GM12891 (cell line): ENCODE measurements around the gene SLC46A1.

ENCODE experiments used
- DNase-seq: peaks from one replicate; pipeline ENCODE4 v3.0.0; 2011; ENCODE audit warnings: low spot score; ENCODE audit not compliant: insufficient read length
- FAIRE-seq: peaks from 2 replicates; lab custom pipeline; 2011; peaks lifted over from hg19 to GRCh38; lab: Jason Lieb, UNC
- PAX5 ChIP-seq: IDR thresholded peaks from 2 replicates; pipeline ENCODE4 v1.6.1; 2011; ENCODE audit warnings: low read length, moderate library complexity, mild to moderate bottlenecking; ENCODE audit not compliant: insufficient read depth, severe bottlenecking
- POLR2A ChIP-seq: IDR thresholded peaks from 2 replicates; pipeline ENCODE4 v1.6.1; 2011; ENCODE audit warnings: low read depth, low read length, control low read depth
- POLR2AphosphoS5 ChIP-seq: IDR thresholded peaks from 2 replicates; pipeline ENCODE4 v1.6.1; 2011; ENCODE audit warnings: low read depth, low read length, control low read depth
- POU2F2 ChIP-seq: IDR thresholded peaks from 2 replicates; pipeline ENCODE4 v1.6.1; 2011; ENCODE audit warnings: low read depth, mild to moderate bottlenecking, control low read depth, low read length, moderate library complexity
- SPI1 ChIP-seq: IDR thresholded peaks from 2 replicates; pipeline ENCODE4 v1.6.1; 2011; ENCODE audit warnings: low read depth, low read length, control low read depth
- TAF1 ChIP-seq: IDR thresholded peaks from 2 replicates; pipeline ENCODE4 v1.6.1; 2011; ENCODE audit warnings: low read depth, low read length, control low read depth

The SLC46A1 gene

DNA sequence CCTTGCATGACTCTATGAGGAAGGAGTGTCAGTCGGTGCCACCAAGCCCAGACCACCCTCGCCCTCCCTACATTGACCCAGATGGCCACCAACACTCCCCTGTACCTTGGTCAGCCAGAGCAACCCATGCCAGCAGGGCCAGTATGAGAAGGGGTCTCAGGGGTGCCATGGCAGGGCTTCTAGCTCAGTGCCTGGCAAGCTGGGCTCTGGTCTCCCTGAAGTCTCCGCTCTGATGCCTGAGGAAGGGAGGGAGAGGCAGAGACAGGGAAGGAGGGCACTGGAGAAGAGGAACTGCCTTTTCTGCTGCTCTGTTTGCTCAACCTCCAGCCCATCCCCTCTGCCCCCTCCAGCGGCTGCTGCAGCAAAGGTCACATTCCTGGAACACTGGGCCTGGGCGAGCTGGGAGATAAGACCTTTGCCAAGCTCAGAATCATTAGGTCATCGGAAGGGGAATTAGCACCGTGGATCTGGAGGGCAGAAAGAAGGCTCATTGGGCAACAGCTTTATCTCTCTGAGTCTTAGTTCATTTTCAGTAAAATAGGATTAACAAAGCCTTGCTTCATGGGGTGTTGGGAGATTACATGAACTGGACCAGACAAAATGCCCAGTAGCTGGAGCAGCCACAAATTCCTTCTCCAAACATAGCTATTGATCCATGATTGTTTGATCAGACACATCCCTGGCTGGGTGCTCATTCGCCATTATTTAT, 35.8 kb downstream of the SLC46A1 start, which contains the start of gene VTN:
VTN (minus strand) TSS at position 273 of the 709 bp plus-strand sequence; CDS start at position 169, 104 bp downstream.
- no peak for FAIRE-seq
- TF ChIP-seq SPI1 (no peak), POU2F2 (no peak), POLR2A (no peak), PAX5 (no peak), TAF1 (no peak), POLR2AphosphoS5 (no peak)
- no peak for DNase-seq

- DNase-seq (no peak), FAIRE-seq (no peak)
- TF ChIP-seq TAF1 (no peak), SPI1 (no peak), PAX5 (no peak), POU2F2 (no peak), POLR2A (no peak), POLR2AphosphoS5 (no peak)
Measured at GRCh38 chr17:28369684-28370034, 36.4 kb downstream of the SLC46A1 start.

- DNase-seq (no peak), FAIRE-seq (no peak)
- TF ChIP-seq SPI1 = no peak
- TF ChIP-seq TAF1 = no peak
- peak; percentile 25; the same call in 1 of the 2 replicates for TF ChIP-seq POLR2A
Measured at GRCh38 chr17:28368915-28369683, 36.9 kb downstream of the SLC46A1 start.

DNA sequence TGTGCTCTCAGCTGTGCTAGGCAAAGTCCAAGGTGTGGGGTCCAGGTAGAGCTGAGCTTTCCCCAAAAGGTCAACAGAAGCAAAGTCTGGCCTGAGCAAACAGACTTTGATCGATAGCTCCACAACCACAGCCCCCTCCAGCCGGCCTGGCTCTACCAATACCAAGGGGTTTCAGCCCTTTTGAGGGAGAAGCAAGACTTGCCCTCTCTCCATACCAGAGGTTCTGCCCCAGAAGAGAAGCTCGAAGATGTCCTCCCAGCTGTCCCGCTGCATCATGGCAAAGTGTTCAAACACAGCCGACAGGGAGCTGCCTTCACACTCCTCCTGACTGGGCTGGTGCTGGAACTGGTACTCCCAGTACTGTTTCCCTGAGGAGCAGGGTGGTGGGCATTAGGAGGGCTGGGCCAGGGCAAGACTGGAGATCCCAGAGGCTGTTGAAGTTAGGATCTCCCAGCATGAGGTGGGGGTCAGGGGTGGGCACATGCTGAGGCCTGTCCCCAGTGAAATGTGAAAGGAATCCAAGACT, 37.6 kb downstream of the SLC46A1 start:
- DNase-seq (no peak), FAIRE-seq (no peak)
- no peak for TF ChIP-seq POLR2AphosphoS5
- no peak for TF ChIP-seq POLR2A
- TF ChIP-seq SPI1 = no peak
- TF ChIP-seq TAF1 = no peak
- TF ChIP-seq POU2F2 = no peak
- TF ChIP-seq PAX5 = no peak

- FAIRE-seq = no peak
- no peak for DNase-seq
- TF ChIP-seq POLR2AphosphoS5 = no peak
- TF ChIP-seq POU2F2 = no peak
- TF ChIP-seq POLR2A = no peak; the same call in 1 of the 2 replicates
- TF ChIP-seq TAF1 = no peak
Measured at GRCh38 chr17:28367641-28368305, 38.2 kb downstream of the SLC46A1 start.

DNA sequence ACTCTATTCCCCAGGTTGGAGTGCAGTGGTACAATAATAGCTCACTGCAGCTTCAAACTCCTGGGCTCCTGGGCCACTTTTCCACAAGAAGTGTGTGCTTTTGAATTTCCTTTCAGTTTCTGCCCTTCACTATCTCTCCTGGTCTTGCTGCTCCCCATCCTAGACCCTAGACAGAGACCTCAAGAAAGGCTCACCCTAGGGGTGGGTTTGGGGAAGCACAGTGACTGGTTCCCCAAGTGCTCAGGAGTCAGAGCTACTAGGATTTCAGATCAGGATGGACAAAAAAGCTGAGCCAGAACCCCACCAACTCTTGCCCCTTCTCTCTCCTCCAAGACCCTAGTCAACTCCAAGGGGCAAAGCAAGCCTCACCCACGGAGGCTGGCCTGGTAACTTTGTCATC, 39.4 kb downstream of the SLC46A1 start:
- no peak for FAIRE-seq
- DNase-seq = no peak
- TF ChIP-seq SPI1 (no peak), TAF1 (no peak), PAX5 (no peak), POLR2AphosphoS5 (no peak), POU2F2 (no peak), POLR2A (no peak)

GRCh38 chr17:28365487-28365886, 40.5 kb downstream of the SLC46A1 start:
- FAIRE-seq (no peak), DNase-seq (no peak)
- no peak for TF ChIP-seq POU2F2
- TF ChIP-seq POLR2AphosphoS5 = no peak
- no peak for TF ChIP-seq SPI1
- no peak for TF ChIP-seq PAX5
- no peak for TF ChIP-seq POLR2A
- no peak for TF ChIP-seq TAF1

DNA sequence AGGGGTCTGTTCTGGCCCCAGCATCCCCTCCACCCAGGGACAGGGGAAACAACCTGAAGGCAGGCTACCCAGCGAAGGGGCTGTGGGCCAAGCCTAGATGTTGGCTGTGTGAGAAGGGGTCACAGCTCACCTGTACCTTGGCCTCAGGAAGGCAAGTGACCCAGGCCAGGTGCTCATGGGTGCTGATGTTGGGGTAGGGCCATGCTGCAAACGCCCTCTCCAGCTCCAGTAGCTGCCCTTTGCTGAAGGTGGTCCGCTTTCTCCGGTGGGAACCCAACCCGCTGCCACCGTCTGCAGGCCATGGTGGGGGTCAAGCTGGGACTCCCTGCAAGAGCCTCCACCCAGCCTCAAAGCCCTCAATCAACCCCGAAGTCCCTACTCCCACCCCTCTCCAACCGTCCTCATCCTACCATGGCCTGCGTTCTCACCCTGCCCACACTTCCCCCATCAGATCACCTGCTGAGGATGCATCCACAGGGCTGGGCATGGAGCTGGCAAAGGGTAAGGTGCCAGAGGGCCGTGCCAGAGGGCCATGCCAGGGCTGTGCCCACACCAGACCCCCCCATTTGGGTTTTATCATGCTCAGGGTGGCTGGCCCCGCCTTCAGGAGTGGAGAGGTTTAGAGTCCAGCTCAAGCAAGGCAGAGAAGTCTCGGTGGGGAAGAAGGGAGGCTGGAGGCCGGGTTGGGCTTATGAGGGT, 41.2 kb downstream of the SLC46A1 start, which contains the start of gene SEBOX:
SEBOX (minus strand) TSS at position 535 of the 699 bp plus-strand sequence; CDS start at position 487, 48 bp downstream.
- DNase-seq = no peak
- no peak for FAIRE-seq
- TF ChIP-seq TAF1 = no peak
- no peak for TF ChIP-seq POU2F2
- TF ChIP-seq POLR2AphosphoS5 = no peak
- no peak for TF ChIP-seq POLR2A
- no peak for TF ChIP-seq SPI1
- TF ChIP-seq PAX5 = no peak
